ENCODE measurements around the gene ST8SIA1.

The ST8SIA1 gene

DNA sequence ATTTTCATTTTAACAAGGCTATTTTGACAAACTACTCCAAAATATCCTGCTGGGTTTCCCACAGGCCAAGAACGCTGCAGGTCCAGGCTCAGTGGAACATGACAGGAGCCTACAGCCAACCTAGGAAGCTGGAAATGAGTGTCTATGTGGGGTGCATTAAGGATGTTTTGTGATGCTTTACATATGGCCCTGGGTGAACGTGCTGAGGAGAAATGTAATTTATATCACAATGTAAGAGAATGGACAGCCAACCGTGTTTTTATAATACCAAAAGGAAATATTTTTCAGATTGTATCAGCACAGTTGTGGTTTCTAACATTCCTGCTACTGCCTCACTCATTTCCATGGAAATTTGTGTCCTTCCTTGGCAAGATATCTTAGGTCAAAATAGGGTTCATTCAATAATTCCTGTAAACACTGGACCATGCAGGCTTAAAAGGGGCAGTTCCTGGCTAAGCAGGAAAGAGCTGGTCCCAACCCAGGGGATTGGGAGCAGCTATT, 51.5 kb downstream of the ST8SIA1 start:
- H3K4me1 Mint-ChIP-seq = peaks cover 4% of the 10 kb centered on the region
- no peaks in the 10 kb centered on the region for H3K9me3 Mint-ChIP-seq
- H3K4me3 Mint-ChIP-seq = no peak overlapping the region
- no peaks in the 10 kb centered on the region for H3K36me3 Mint-ChIP-seq (ENCODE audit: low read depth)
- H3K27ac Mint-ChIP-seq = no peak overlapping the region
- peaks cover 6% of the 10 kb centered on the region for H3K27me3 Mint-ChIP-seq
- ATAC-seq = no peak
- no peak for DNase-seq

GRCh38 chr12:22282283-22282682, 52.2 kb downstream of the ST8SIA1 start:
- no peaks in the 10 kb centered on the region for H3K4me1 Mint-ChIP-seq
- DNase-seq (no peak), ATAC-seq (no peak)
- no peak overlapping the region for H3K27ac Mint-ChIP-seq
- H3K36me3 Mint-ChIP-seq (ENCODE audit: low read depth) = no peaks in the 10 kb centered on the region
- no peak overlapping the region for H3K4me3 Mint-ChIP-seq
- peaks cover 6% of the 10 kb centered on the region for H3K27me3 Mint-ChIP-seq
- no peaks in the 10 kb centered on the region for H3K9me3 Mint-ChIP-seq

GRCh38 chr12:22276867-22277266, 57.6 kb downstream of the ST8SIA1 start:
- no peak overlapping the region for H3K4me3 Mint-ChIP-seq
- DNase-seq (no peak), ATAC-seq (no peak)
- no peaks in the 10 kb centered on the region for H3K4me1 Mint-ChIP-seq
- H3K27me3 Mint-ChIP-seq = peaks cover 4% of the 10 kb centered on the region
- no peaks in the 10 kb centered on the region for H3K9me3 Mint-ChIP-seq
- H3K36me3 Mint-ChIP-seq (ENCODE audit: low read depth) = no peaks in the 10 kb centered on the region
- no peak overlapping the region for H3K27ac Mint-ChIP-seq

DNA sequence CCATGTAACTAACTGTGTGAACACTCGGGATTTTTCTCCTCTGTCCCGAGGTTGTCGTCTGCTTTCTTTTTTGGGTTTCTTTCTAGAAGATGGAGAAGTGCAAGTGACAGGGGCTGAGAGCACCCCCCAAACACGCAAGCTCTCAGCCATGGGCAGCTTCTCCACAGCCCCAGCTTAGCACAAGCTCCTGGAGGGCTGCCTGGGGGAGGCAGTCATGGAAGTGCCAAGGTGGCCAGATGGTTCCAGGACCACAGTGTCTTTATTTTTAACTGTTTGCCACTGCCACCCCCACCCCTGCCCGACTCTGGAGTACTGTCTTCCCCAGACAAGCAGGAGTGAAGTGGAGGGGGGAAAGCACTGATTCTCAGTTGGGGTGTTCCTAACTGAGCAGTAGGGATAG, 58.2 kb downstream of the ST8SIA1 start:
- no peaks in the 10 kb centered on the region for H3K36me3 Mint-ChIP-seq (ENCODE audit: low read depth)

GRCh38 chr12:22275843-22276242, 58.7 kb downstream of the ST8SIA1 start:
- H3K4me3 Mint-ChIP-seq = no peak overlapping the region
- DNase-seq (no peak), ATAC-seq (no peak)
- no peaks in the 10 kb centered on the region for H3K9me3 Mint-ChIP-seq
- H3K4me1 Mint-ChIP-seq = no peaks in the 10 kb centered on the region
- H3K27me3 Mint-ChIP-seq = peaks cover 4% of the 10 kb centered on the region
- no peaks in the 10 kb centered on the region for H3K36me3 Mint-ChIP-seq (ENCODE audit: low read depth)
- no peak overlapping the region for H3K27ac Mint-ChIP-seq

More for the DNA sequence above, 58.2 kb downstream of the ST8SIA1 start:
- no peak for ATAC-seq
- Mint-ChIP-seq H3K4me3 (no peak overlapping the region), H3K4me1 (no peaks in the 10 kb centered on the region), H3K9me3 (no peaks in the 10 kb centered on the region), H3K27me3 (peaks cover 4% of the 10 kb centered on the region), H3K27ac (no peak overlapping the region)
- no peak for DNase-seq

GRCh38 chr12:22272335-22273151, 62.0 kb downstream of the ST8SIA1 start:
- DNase-seq = no peak
- Mint-ChIP-seq H3K27me3 (peaks cover 3% of the 10 kb centered on the region), H3K4me1 (peaks cover 4% of the 10 kb centered on the region), H3K4me3 (no peak overlapping the region), H3K27ac (no peak overlapping the region), H3K9me3 (no peaks in the 10 kb centered on the region), H3K36me3 (ENCODE audit: low read depth) (no peaks in the 10 kb centered on the region)
- no peak for ATAC-seq

- peaks cover 3% of the 10 kb centered on the region for H3K27me3 Mint-ChIP-seq
- no peak for ATAC-seq
- H3K36me3 Mint-ChIP-seq (ENCODE audit: low read depth) = no peaks in the 10 kb centered on the region
- DNase-seq = no peak
- no peaks in the 10 kb centered on the region for H3K9me3 Mint-ChIP-seq
- H3K4me1 Mint-ChIP-seq = peaks cover 4% of the 10 kb centered on the region
- no peak overlapping the region for H3K27ac Mint-ChIP-seq
- H3K4me3 Mint-ChIP-seq = no peak overlapping the region
Observed at GRCh38 chr12:22271023-22271422, 63.5 kb downstream of the ST8SIA1 start.

DNA sequence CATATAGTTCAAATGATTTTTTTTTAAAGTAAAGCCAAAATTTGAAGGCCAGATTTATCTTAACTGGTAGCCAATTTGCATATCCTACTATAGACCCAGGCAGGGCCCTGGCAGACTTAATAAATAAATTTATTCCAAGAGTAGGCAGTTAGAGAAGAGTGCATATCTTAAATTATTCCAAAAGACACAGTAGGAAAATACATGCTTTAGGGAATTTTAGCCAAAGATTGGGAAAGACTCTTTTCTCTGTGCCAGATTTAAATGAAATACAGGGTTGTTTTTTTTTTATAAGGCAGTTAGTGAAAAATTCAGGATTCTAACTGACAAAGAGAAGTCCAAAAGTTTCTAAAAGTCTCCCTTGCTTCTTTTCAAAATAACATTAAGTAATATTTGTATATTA, 65.5 kb downstream of the ST8SIA1 start:
- ATAC-seq = no peak
- H3K4me3 Mint-ChIP-seq = no peak overlapping the region
- no peaks in the 10 kb centered on the region for H3K9me3 Mint-ChIP-seq
- peaks cover 4% of the 10 kb centered on the region for H3K4me1 Mint-ChIP-seq
- no peak for DNase-seq
- H3K27ac Mint-ChIP-seq = no peak overlapping the region
- peaks cover 5% of the 10 kb centered on the region for H3K27me3 Mint-ChIP-seq
- no peaks in the 10 kb centered on the region for H3K36me3 Mint-ChIP-seq (ENCODE audit: low read depth)

GRCh38 chr12:22268406-22268805, 66.1 kb downstream of the ST8SIA1 start:
- ATAC-seq (no peak), DNase-seq (no peak)
- Mint-ChIP-seq H3K27ac (no peak overlapping the region), H3K36me3 (ENCODE audit: low read depth) (no peaks in the 10 kb centered on the region), H3K4me3 (no peak overlapping the region), H3K4me1 (peaks cover 4% of the 10 kb centered on the region), H3K9me3 (no peaks in the 10 kb centered on the region), H3K27me3 (peaks cover 7% of the 10 kb centered on the region)

DNA sequence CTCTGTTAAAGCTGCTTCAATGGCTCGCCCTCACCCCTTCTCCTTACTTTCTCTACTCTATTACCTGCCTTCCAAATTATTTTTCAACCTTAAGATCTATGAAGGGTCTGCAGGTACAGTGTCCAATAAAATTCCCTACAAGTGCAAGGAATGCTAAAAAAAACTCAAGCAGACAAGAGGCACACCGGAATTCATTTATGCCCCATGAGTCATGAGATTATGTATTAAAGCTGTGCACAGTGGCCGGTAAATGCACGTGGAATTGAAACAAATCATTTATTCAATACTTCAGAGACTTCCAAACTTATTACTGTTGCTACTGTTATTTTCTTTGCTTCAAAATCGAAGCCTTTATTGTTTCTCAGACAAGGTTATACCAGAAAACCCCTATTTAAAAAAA, 68.4 kb downstream of the ST8SIA1 start:
- H3K4me3 Mint-ChIP-seq = no peak overlapping the region

DNA sequence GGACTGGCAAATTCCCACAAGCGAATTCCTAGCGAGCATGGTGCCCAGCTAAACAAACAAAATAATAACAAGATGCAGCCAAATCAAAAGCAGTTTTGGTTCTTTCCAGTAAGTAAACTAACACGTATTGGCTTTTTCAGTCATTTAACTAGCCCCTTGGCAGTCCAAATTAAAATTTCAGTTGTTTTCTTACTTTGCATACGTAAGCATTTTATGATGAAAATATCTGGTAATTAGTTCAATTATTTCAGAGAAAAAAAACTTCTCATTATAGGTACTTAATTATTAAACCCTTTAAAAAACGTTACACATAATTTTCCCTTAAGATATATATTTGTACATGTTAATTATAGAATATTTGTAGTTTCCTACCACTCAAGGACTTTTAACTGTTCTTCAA, 70.1 kb downstream of the ST8SIA1 start:
- H3K4me3 Mint-ChIP-seq = no peak overlapping the region
- DNase-seq = no peak
- H3K9me3 Mint-ChIP-seq = no peaks in the 10 kb centered on the region
- peaks cover 4% of the 10 kb centered on the region for H3K4me1 Mint-ChIP-seq
- no peak overlapping the region for H3K27ac Mint-ChIP-seq
- no peaks in the 10 kb centered on the region for H3K36me3 Mint-ChIP-seq (ENCODE audit: low read depth)
- ATAC-seq = no peak
- peaks cover 7% of the 10 kb centered on the region for H3K27me3 Mint-ChIP-seq

More for the DNA sequence above, 68.4 kb downstream of the ST8SIA1 start:
- no peak for DNase-seq
- peaks cover 7% of the 10 kb centered on the region for H3K27me3 Mint-ChIP-seq
- H3K27ac Mint-ChIP-seq = no peak overlapping the region
- H3K4me1 Mint-ChIP-seq = peaks cover 4% of the 10 kb centered on the region
- no peaks in the 10 kb centered on the region for H3K9me3 Mint-ChIP-seq
- H3K36me3 Mint-ChIP-seq (ENCODE audit: low read depth) = no peaks in the 10 kb centered on the region
- no peak for ATAC-seq

DNA sequence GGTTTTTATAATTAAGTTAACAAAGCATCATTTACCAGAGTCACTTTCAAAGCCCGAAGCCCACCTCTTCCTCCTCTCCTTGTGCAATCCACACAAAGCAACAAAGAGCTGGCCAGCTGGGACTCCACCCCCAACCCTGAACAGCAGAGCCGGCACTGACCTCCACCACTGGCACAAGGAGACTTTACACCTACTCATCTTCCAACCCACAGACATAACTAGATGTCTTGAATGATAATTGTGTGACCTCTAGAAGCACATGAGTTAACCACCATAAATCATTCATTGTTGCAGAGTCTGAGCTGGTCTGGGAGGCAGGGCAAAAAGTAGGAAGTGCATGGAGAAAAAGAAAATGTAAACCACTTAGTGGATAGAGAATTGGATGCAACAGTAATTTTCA, 72.2 kb downstream of the ST8SIA1 start:
- Mint-ChIP-seq H3K9me3 (no peaks in the 10 kb centered on the region), H3K4me1 (no peaks in the 10 kb centered on the region), H3K27me3 (peaks cover 4% of the 10 kb centered on the region), H3K36me3 (ENCODE audit: low read depth) (no peaks in the 10 kb centered on the region), H3K4me3 (no peak overlapping the region), H3K27ac (no peak overlapping the region)
- ATAC-seq (no peak), DNase-seq (no peak)

DNA sequence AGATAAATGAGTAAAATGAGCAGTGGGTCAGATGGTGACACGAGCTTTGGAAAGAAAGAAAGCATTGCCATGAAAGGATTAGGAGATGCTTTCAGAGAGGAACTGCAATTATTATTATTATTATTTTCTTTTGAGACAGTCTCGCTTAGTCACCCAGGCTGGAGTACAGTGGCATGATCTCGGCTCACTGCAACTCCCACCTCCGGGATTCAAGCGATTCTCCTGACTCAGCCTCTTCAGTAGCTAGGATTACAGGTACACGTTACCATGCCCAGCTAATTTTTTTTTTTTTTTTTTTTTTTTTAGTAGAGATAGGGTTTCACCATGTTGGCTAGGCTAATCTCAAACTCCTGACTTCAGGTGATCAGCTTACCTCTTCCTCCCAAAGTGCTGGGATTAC, 77.4 kb downstream of the ST8SIA1 start:
- no peaks in the 10 kb centered on the region for H3K4me1 Mint-ChIP-seq
- H3K27me3 Mint-ChIP-seq = no peaks in the 10 kb centered on the region
- no peaks in the 10 kb centered on the region for H3K9me3 Mint-ChIP-seq
- no peak overlapping the region for H3K27ac Mint-ChIP-seq
- DNase-seq (no peak), ATAC-seq (no peak)
- H3K4me3 Mint-ChIP-seq = no peak overlapping the region
- no peaks in the 10 kb centered on the region for H3K36me3 Mint-ChIP-seq (ENCODE audit: low read depth)

GRCh38 chr12:22256605-22257004, 77.9 kb downstream of the ST8SIA1 start:
- DNase-seq (no peak), ATAC-seq (no peak)
- H3K36me3 Mint-ChIP-seq (ENCODE audit: low read depth) = no peaks in the 10 kb centered on the region
- H3K27ac Mint-ChIP-seq = no peak overlapping the region
- H3K4me1 Mint-ChIP-seq = no peaks in the 10 kb centered on the region
- H3K4me3 Mint-ChIP-seq = no peak overlapping the region
- H3K27me3 Mint-ChIP-seq = no peaks in the 10 kb centered on the region
- H3K9me3 Mint-ChIP-seq = no peaks in the 10 kb centered on the region

- ATAC-seq = no peak
- no peak for DNase-seq
- Mint-ChIP-seq H3K27ac (no peak overlapping the region), H3K9me3 (no peaks in the 10 kb centered on the region), H3K4me3 (no peak overlapping the region), H3K4me1 (peaks cover 1% of the 10 kb centered on the region), H3K27me3 (no peaks in the 10 kb centered on the region), H3K36me3 (ENCODE audit: low read depth) (no peaks in the 10 kb centered on the region)
Observed at GRCh38 chr12:22256041-22256441, 78.5 kb downstream of the ST8SIA1 start.

All from activated naive CD8-positive, alpha-beta T cell treated with anti-CD3 and anti-CD28 coated beads, Interleukin-2, amount 50 U/mL, for 24 hours (primary cell).